ENCODE measurements around the gene MYBBP1A. TPM values are rescaled to one million over a fixed set of nuclear protein-coding genes. Genes with fewer than 3 reads are reported as not detected.
"Not testable (repeated sequence)": the region's sequence is repeated elsewhere in the genome, so short reads cannot be mapped to it uniquely, and the experiment has no call there.

Gene MYBBP1A
- total and polyA plus RNA-seq, 2 experiments from 2014 or later, result 70.7 to 213 TPM

- no peak for TF ChIP-seq ZNF114 (CRISPR knock-in tag; IDR thresholded peaks at IDR 0.05)
- no peak for TF ChIP-seq ZNF331 (CRISPR knock-in tag; IDR thresholded peaks at IDR 0.05; ENCODE audit: low read depth)
- no peak for TF ChIP-seq EZH2phosphoT487 (IDR thresholded peaks at IDR 0.05; ENCODE audit: unreplicated experiment)
- TF ChIP-seq STAT1 (IDR thresholded peaks at IDR 0.05; ENCODE audit: unreplicated experiment), result no peak
- TF ChIP-seq REST (IDR thresholded peaks at IDR 0.05; ENCODE audit: unreplicated experiment), result no peak
- TF ChIP-seq JUNB (IDR thresholded peaks at IDR 0.05; ENCODE audit: unreplicated experiment), result no peak
- TF ChIP-seq CTCF (conservative IDR thresholded peaks at IDR 0.05; ENCODE audit: low read depth in 2 of 2), result no peak
- TF ChIP-seq NANOG (IDR thresholded peaks at IDR 0.05; ENCODE audit: borderline replicate concordance), result no peak
- TF ChIP-seq POLR2AphosphoS5 (IDR thresholded peaks at IDR 0.05; ENCODE audit: low read depth), result no peak
- no peak for TF ChIP-seq CREB1 (CRISPR knock-in tag; IDR thresholded peaks at IDR 0.05; ENCODE audit: low read depth)
These were observed 35.8 kb upstream of the MYBBP1A start (continued) for GRCh38 chr17:4590981-4591453.

GRCh38 chr17:4590042-4590441 is 34.9 kb upstream of the MYBBP1A start:
- H3K4me2 ChIP-seq; H3K9me3 Mint-ChIP-seq; H3K36me3 Mint-ChIP-seq (ENCODE audit: low read depth); ATAC-seq; H3K79me2 ChIP-seq (replicated peaks; ENCODE audit: insufficient read depth); H3K4me3 ChIP-seq; DNase-seq (ENCODE audit: low spot score); H2AFZ ChIP-seq; H3K9me2 ChIP-seq (ENCODE audit: insufficient read depth); H3F3A ChIP-seq (replicated peaks; ENCODE audit: low read depth); H3K27ac Mint-ChIP-seq; H3K27ac ChIP-seq (ENCODE audit: low read depth); H3K36me3 ChIP-seq (ENCODE audit: insufficient read depth); H4K20me1 ChIP-seq (replicated peaks; ENCODE audit: insufficient read depth); H3K4me3 Mint-ChIP-seq; H3K4me1 ChIP-seq (ENCODE audit: insufficient read depth): not testable (repeated sequence)
- peaks cover 15% of the 10 kb centered on the region for H3K4me1 Mint-ChIP-seq
- H3K27me3 ChIP-seq (ENCODE audit: insufficient read depth), result peaks cover 15% of the 10 kb centered on the region
- H3K27me3 Mint-ChIP-seq (ENCODE audit: insufficient read depth, low read depth, poor library complexity), result peaks cover 34% of the 10 kb centered on the region
